BJ (cell line): ENCODE results near the gene HS2ST1. TPM values are rescaled to one million over a fixed set of nuclear protein-coding genes. Genes with fewer than 3 reads are reported as not detected.
A peak's percentile ranks its signal among the peaks of the same experiment; 100 is the strongest.

Experiments used
- CTCF ChIA-PET: fragments of 350-600 bp; formaldehyde crosslinking; extraction: SDS; loops from one replicate; lab custom pipeline; 2021; ENCODE audit warnings: antibody characterized with exemption, inconsistent platforms; lab: Yijun Ruan, JAX
- POLR2A ChIA-PET: fragments of 300-600 bp; sonication (Branson Sonifier 250); formaldehyde crosslinking; extraction: SDS; loops from one replicate; lab custom pipeline; 2021; ENCODE audit warnings: antibody characterized with exemption; lab: Charles Lee
- DNase-seq: peaks from one replicate; pipeline ENCODE4 v3.0.0-alpha.2; 2011; ENCODE audit warnings: low read depth
- H3K27me3 ChIP-seq: 2 replicates; pipeline ENCODE4 v1.6.0; 2011; ENCODE audit warnings: low read length; ENCODE audit not compliant: control insufficient read depth, insufficient read depth
- H3K36me3 ChIP-seq: 2 replicates; pipeline ENCODE4 v1.5.1; 2011; ENCODE audit warnings: low read length; ENCODE audit not compliant: control insufficient read depth, insufficient read depth
- H3K4me3 ChIP-seq: 2 replicates; pipeline ENCODE4 v1.5.1; 2011; ENCODE audit warnings: low read depth, mild to moderate bottlenecking, control low read depth, low read length
- polyA plus RNA-seq: library from polyadenylated mRNA; depleted of rRNA; stranded (reverse); fragments of >200 nt; gene quantifications from 2 replicates; pipeline ENCODE4 v1.2.3, GENCODE V29; 2011
- TF ChIP-seq, protein P1 (sequence below): IDR thresholded peaks from 2 replicates; pipeline ENCODE4 v1.5.1; 2011; ENCODE audit warnings: low read depth, mild to moderate bottlenecking, control low read depth, inconsistent platforms, low read length, moderate library complexity; ENCODE audit not compliant: insufficient read depth

HS2ST1 gene
- polyA plus RNA-seq, 1 experiment, result 5.3 TPM

DNA sequence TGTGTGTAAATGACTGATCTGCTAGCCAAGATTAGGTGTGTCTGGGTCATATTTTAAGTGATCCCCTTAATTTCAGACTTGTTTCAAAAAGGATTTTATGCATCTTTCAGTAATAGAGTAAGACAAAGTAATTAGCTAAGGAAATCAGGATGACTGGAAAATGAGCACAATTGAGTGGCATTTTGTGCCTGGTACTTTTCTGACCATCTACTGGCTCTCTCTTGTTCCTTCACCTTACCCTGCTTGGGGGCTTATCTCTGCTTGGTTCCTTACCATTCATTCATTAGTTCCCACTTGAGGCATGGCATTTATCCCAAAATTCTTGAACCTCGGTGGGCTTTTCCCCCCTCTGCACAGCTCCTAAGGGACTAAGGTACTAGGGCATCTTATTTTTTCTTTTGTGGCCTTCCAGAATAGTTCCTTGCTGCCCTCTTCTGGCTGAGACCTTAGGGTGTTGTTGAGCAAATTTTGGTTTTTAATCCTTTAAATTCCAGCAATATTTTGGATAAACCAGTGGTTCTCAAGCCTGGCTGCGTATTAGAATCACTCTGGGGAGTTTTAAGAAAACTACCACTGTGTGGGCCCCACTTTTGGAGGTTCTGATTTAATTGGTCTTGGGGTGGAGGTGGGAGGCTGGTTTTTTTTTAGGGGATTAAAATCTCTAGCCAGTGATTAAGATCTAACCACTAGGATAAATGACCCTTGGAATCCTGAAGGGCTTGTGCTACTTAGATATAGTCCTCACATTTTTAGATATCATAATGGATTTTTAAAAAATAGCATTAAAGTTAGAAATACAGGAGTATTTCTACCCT lies 50.8 kb downstream of the HS2ST1 start:
- H3K36me3 ChIP-seq, result no peaks in the 10 kb centered on the region
- POLR2A ChIA-PET, result no interaction called here
- DNase-seq, result no peak
- H3K27me3 ChIP-seq, result no peaks in the 10 kb centered on the region
- H3K4me3 ChIP-seq, result no peak overlapping the region
- CTCF ChIA-PET, result interaction anchor here (0.6 to 3.3 kb wide), 20 partner anchors 8 to 261 kb away, joined by 3 to 32 read pairs (median 4); partner anchors contain the start of gene SH3GLB1
- TF ChIP-seq, protein P1, sequence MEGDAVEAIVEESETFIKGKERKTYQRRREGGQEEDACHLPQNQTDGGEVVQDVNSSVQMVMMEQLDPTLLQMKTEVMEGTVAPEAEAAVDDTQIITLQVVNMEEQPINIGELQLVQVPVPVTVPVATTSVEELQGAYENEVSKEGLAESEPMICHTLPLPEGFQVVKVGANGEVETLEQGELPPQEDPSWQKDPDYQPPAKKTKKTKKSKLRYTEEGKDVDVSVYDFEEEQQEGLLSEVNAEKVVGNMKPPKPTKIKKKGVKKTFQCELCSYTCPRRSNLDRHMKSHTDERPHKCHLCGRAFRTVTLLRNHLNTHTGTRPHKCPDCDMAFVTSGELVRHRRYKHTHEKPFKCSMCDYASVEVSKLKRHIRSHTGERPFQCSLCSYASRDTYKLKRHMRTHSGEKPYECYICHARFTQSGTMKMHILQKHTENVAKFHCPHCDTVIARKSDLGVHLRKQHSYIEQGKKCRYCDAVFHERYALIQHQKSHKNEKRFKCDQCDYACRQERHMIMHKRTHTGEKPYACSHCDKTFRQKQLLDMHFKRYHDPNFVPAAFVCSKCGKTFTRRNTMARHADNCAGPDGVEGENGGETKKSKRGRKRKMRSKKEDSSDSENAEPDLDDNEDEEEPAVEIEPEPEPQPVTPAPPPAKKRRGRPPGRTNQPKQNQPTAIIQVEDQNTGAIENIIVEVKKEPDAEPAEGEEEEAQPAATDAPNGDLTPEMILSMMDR, result peak; percentile 80

DNA sequence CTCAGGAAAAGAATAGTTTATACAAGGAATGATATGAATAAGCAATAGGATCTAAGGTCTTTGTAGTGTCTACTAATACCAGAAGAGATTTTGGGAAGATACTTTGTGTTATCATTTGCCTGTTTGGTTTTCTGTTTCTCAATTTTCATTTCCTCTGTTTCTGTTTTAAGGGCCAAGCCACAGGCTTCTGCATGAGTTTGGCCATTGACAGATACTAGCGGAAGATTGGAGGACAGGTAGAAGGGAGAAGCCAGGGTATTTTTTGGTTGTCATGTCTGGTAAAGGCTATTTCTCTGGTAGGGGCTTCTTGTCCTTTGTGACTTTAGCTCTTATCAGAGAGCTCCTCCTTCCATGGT lies 51.4 kb downstream of the HS2ST1 start:
- ChIA-PET POLR2A (no interaction called here), CTCF (interaction anchor here (0.6 to 3.3 kb wide), 8 partner anchors 8 to 262 kb away, joined by 3 to 32 read pairs (median 4); partner anchors contain the start of gene SH3GLB1)
- TF ChIP-seq, protein P1, result no peak
- Histone ChIP-seq H3K27me3 (no peaks in the 10 kb centered on the region), H3K4me3 (no peak overlapping the region), H3K36me3 (no peaks in the 10 kb centered on the region)
- DNase-seq, result no peak

DNA sequence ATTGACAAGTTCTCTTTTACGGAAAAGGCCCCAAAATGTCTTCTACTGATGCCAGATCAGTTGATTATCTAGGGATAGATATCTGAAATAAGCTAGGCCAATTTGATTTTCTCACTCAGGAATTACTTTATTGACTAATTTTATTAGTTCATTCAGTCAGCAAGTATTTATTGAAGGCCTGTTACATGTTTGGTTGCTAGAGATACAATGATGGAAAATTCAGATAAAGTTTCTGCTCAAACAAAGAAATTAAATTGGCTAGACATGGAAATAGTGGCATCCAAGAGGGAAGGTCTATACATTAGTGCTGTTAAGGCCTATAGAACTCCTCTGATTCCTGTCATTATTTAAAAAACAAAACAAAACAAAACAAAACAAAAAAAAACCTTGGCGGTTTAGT lies 56.5 kb downstream of the HS2ST1 start:
- ChIA-PET POLR2A (no interaction called here), CTCF (no interaction called here)
- H3K27me3 ChIP-seq, result no peaks in the 10 kb centered on the region
- no peak overlapping the region for H3K4me3 ChIP-seq
- no peak for DNase-seq
- TF ChIP-seq, protein P1, result no peak
- H3K36me3 ChIP-seq, result no peaks in the 10 kb centered on the region

DNA sequence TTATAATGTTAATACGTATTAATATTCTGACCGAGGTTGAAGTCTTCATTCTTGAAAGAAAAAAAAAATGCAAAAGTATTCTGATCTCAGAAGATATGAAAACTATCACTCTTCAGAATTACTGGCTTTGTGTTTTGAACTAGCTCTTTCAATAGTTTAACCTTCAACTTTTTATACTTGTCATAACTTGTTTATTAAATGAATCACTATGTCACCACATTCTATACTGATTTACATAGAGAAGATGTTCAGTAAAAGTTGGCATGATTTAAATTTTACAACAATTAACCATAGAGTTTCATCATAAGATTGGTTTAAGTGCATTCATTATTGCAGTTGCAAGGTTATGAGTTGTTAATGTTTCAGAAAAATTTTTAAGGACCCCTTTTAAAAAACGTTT lies 57.3 kb downstream of the HS2ST1 start:
- H3K4me3 ChIP-seq, result no peak overlapping the region
- no peaks in the 10 kb centered on the region for H3K36me3 ChIP-seq
- TF ChIP-seq, protein P1, result no peak
- no peaks in the 10 kb centered on the region for H3K27me3 ChIP-seq
- DNase-seq, result no peak
- ChIA-PET POLR2A (no interaction called here), CTCF (no interaction called here)

DNA sequence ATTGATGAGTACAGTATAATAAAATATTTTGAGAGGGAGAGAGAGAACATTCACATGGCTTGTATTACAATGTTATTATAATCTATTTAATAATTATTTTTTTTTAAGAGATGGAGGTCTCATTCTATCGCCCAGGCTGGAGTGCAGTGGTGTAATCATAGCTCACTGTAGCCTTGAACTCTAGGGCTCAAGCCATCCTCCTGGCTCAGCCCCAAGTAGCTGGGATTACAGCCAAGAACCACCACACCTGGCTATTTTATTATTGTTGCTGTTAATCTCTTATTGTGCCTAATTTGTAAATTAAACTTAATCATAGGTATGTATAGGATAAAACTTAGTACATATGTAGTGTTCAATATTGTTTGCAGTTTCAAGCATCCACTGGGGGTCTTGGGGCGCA lies 57.8 kb downstream of the HS2ST1 start:
- Histone ChIP-seq H3K4me3 (no peak overlapping the region), H3K36me3 (no peaks in the 10 kb centered on the region), H3K27me3 (no peaks in the 10 kb centered on the region)
- CTCF ChIA-PET, result no interaction called here
- no peak for DNase-seq
- POLR2A ChIA-PET, result no interaction called here
- TF ChIP-seq, protein P1, result no peak
